Endothelial cell of umbilical vein (primary cell): ENCODE data around the gene CYP26A1. TPM values are rescaled to one million over a fixed set of nuclear protein-coding genes. Genes with fewer than 3 reads are reported as not detected.

Source experiments
- BruUV-seq: library from RNA; stranded (reverse); fragments of 400-500 nt; replicated peaks from 2 replicates; lab custom pipeline; 2021; lab: Mats Ljungman, UMichigan
- CTCF ChIA-PET: fragments of 300-600, 350-600 bp; sonication (Branson Sonifier 250); formaldehyde crosslinking; loops from one replicate; lab custom pipeline; 2021; ENCODE audit warnings: antibody characterized with exemption, inconsistent platforms; lab: Charles Lee
- POLR2A ChIA-PET: fragments of 300-600, 350-600 bp; sonication (Branson Sonifier 250); formaldehyde crosslinking; loops from one replicate; lab custom pipeline; 2021; ENCODE audit warnings: antibody characterized with exemption, inconsistent platforms; lab: Charles Lee
- DNase-seq: peaks from one replicate; pipeline ENCODE4 v3.0.0-alpha.2; 2011; ENCODE audit warnings: low read depth, low spot score
- FAIRE-seq: peaks from 2 replicates; lab custom pipeline; 2011; peaks lifted over from hg19 to GRCh38; lab: Jason Lieb, UNC
- H2AFZ ChIP-seq: 2 replicates; pipeline ENCODE4 v1.6.0; 2012; ENCODE audit warnings: low read depth, low read length, control low read depth, inconsistent platforms
- H3K27ac ChIP-seq: 2 replicates; pipeline ENCODE4 v1.5.1; 2011; ENCODE audit warnings: low read depth, mild to moderate bottlenecking, control low read depth, low read length, moderate library complexity; ENCODE audit not compliant: insufficient read depth
- H3K27me3 ChIP-seq, 2 experiments: 2 replicates each; pipeline versions ENCODE4 v1.6.0 to v1.6.1; 2011; ENCODE audit warnings: low read length in 2 of 2, mixed read lengths in 1 of 2; ENCODE audit not compliant: control insufficient read depth in 2 of 2, insufficient read depth in 2 of 2
- H3K36me3 ChIP-seq, 2 experiments: 2 replicates in 1 of 2; 3 replicates in 1 of 2; pipeline ENCODE4 v1.5.1; 2011; ENCODE audit warnings: low read length in 2 of 2, mild to moderate bottlenecking in 1 of 2, moderate library complexity in 1 of 2; ENCODE audit not compliant: control insufficient read depth in 2 of 2, insufficient read depth in 2 of 2; ENCODE audit errors: extremely low read depth in 1 of 2
- H3K4me1 ChIP-seq: 3 replicates; pipeline ENCODE4 v1.5.1; 2011; ENCODE audit warnings: mild to moderate bottlenecking, low read length; ENCODE audit not compliant: control insufficient read depth, insufficient read depth; ENCODE audit errors: extremely low read depth
- H3K4me2 ChIP-seq: 2 replicates; pipeline ENCODE4 v1.6.1; 2011; ENCODE audit warnings: low read length, control low read depth, mixed read lengths; ENCODE audit not compliant: insufficient read depth
- H3K4me3 ChIP-seq, 3 experiments: fragments of 200-600 bp in 1 of 3; sonication (generic), shearing (Covaris generic) in 1 of 3; replicated peaks in 1 of 3; 2 replicates each; pipeline ENCODE4 v1.5.1; 2011 to 2016; ENCODE audit warnings: control low read depth in 3 of 3, low read length in 3 of 3, mild to moderate bottlenecking in 2 of 3, inconsistent platforms in 1 of 3, low read depth in 1 of 3, moderate library complexity in 1 of 3; ENCODE audit not compliant: insufficient read depth in 1 of 3
- H3K79me2 ChIP-seq: 2 replicates; pipeline ENCODE4 v1.6.0; 2012; ENCODE audit warnings: low read length, inconsistent platforms; ENCODE audit not compliant: control insufficient read depth, insufficient read depth
- H3K9ac ChIP-seq: replicated peaks from 2 replicates; pipeline ENCODE3; 2011; ENCODE audit warnings: low read length, control low read depth; ENCODE audit not compliant: insufficient read depth; ENCODE audit errors: extremely low read depth
- H3K9me1 ChIP-seq: replicated peaks from 3 replicates; pipeline ENCODE4 v1.6.0; 2011; ENCODE audit warnings: mild to moderate bottlenecking, low read length; ENCODE audit not compliant: control insufficient read depth, insufficient read depth; ENCODE audit errors: extremely low read depth
- H3K9me3 ChIP-seq: replicated peaks from 2 replicates; pipeline ENCODE4 v1.5.1; 2012; ENCODE audit warnings: low read length, inconsistent platforms; ENCODE audit not compliant: control insufficient read depth, insufficient read depth
- H4K20me1 ChIP-seq: replicated peaks from 2 replicates; pipeline ENCODE3; 2011; ENCODE audit warnings: mild to moderate bottlenecking, low read length; ENCODE audit not compliant: control insufficient read depth, insufficient read depth; ENCODE audit errors: extremely low read depth
- EZH2 ChIP-seq: IDR thresholded peaks from 2 replicates; pipeline ENCODE4 v1.6.1; 2012; ENCODE audit warnings: borderline replicate concordance, low read depth, mild to moderate bottlenecking, moderate library complexity, low read length, inconsistent platforms; ENCODE audit not compliant: severe bottlenecking
- FOS ChIP-seq: IDR thresholded peaks from 2 replicates; pipeline ENCODE4 v1.6.1; 2011; ENCODE audit warnings: mild to moderate bottlenecking, low read length, moderate library complexity, borderline replicate concordance; ENCODE audit not compliant: insufficient read depth
- GATA2 ChIP-seq: IDR thresholded peaks from 2 replicates; pipeline ENCODE4 v1.7.0; 2011; ENCODE audit warnings: low read depth, mild to moderate bottlenecking, moderate library complexity, mixed read lengths, low read length; ENCODE audit not compliant: insufficient read length, insufficient read depth
- JUN ChIP-seq: IDR thresholded peaks from 2 replicates; pipeline ENCODE4 v1.6.1; 2011; ENCODE audit warnings: borderline replicate concordance, low read depth; ENCODE audit not compliant: insufficient read length, insufficient read depth
- MYC ChIP-seq: IDR thresholded peaks from one replicate; pipeline ENCODE4 v1.6.1; 2011; ENCODE audit warnings: mild to moderate bottlenecking, low read depth, low read length
- POLR2A ChIP-seq: IDR thresholded peaks from 2 replicates; pipeline ENCODE4 v1.6.1; 2012; ENCODE audit warnings: low read depth, mild to moderate bottlenecking, control low read depth, low read length
- POLR2AphosphoS5 ChIP-seq: IDR thresholded peaks from 2 replicates; pipeline ENCODE4 v1.6.1; 2012; ENCODE audit warnings: low read depth, mild to moderate bottlenecking, control low read depth, low read length, moderate library complexity; ENCODE audit not compliant: insufficient read depth
- dilution Hi-C: fragments of 300-500 bp; cut with MboI; formaldehyde crosslinking; loops from one replicate; pipeline ENCODE4 v1.15.0; 2019; ENCODE audit warnings: low sequenced_read_pairs; ENCODE audit not compliant: extremely low pct_ligation_motif_present
- intact Hi-C: fragments of 100-400 bp; cut with micrococcal nuclease; formaldehyde crosslinking; loops from one replicate; pipeline ENCODE4 v1.10.0; 2022
- polyA plus RNA-seq, 4 experiments: library from polyadenylated mRNA; depleted of rRNA in 3 of 4; stranded (reverse) in 3 of 4; unstranded in 1 of 4; fragments of >200 nt; gene quantifications; 2 replicates each; pipeline versions ENCODE4 v1.2.1 to v1.2.3, GENCODE V29; 2011 to 2012; ENCODE audit warnings: missing spikeins in 1 of 4
- total RNA-seq: library from RNA; stranded (reverse); gene quantifications from 2 replicates; pipeline ENCODE4 v1.2.3, GENCODE V29; 2021
- TF ChIP-seq, protein P1 (sequence below), 2 donors: IDR thresholded peaks; 1 replicate in 1 of 2; 2 replicates in 1 of 2; pipeline ENCODE4 v1.5.1; 2011; ENCODE audit warnings: low read length in 2 of 2, mild to moderate bottlenecking in 2 of 2, moderate library complexity in 2 of 2, control low read depth in 1 of 2, inconsistent platforms in 1 of 2, low read depth in 1 of 2; ENCODE audit not compliant: insufficient read depth in 1 of 2; ENCODE audit errors: extremely low read depth in 1 of 2
- TF ChIP-seq, protein P2 (sequence below): IDR thresholded peaks from 2 replicates; pipeline ENCODE4 v1.6.1; 2011; ENCODE audit not compliant: insufficient read depth, insufficient read length

CYP26A1 gene
- total and polyA plus RNA-seq, 2 donors (not counting 3 experiments of a cell fraction or from before 2014, with no cell fraction given), result 0.95 to 4.4 TPM

DNA sequence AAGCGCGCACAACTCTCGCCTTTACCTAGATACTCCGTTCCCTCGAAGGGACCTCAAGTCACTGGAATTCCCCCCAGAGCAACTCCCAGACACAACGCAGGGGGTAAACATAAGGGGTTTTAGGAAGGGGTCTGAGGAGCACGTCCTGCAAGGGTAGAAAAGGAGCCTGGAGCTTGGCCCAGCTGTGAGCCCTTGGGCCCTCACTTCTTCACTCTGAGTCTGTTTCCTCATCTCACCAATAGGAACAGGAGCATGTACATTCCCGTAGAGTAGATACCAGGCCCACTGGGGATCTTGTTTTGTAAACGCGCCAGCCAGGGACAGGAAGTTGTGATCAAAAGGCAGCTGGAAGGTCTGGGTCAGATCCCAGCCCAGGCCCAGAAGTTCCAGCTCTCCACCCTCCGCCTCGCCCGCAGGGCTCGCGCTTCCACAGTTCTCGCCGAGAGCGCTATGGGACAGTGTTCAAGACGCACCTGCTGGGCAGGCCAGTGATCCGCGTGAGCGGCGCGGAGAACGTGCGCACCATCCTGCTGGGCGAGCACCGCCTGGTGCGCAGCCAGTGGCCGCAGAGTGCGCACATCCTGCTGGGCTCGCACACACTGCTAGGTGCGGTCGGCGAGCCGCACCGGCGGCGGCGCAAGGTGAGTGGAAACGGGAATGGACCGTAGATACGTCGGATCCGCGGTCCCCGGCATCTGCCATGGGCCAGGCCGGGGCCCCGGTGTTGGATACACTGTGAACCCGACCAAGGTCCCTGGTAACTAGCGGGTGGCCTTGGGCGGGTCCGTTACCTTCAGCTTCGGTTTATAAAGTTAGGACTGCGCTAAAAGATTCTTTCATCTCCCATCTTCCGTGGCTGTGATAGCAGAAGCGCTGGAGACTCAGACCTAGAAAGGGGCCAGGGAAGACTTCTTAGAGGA lies 11.8 kb upstream of the CYP26A1 start:
- DNase-seq, result no peak
- ChIA-PET POLR2A (no interaction called here), CTCF (no interaction called here)
- Histone ChIP-seq H4K20me1 (no peaks in the 10 kb centered on the region), H3K27ac (no peak overlapping the region), H3K4me2 (peak overlapping the region; percentile 3), H3K9ac (no peak overlapping the region), H3K4me3 (no peak overlapping the region), H2AFZ (no peak overlapping the region), H3K9me1 (no peaks in the 10 kb centered on the region), H3K4me1 (peaks cover 4% of the 10 kb centered on the region), H3K27me3 (no peaks in the 10 kb centered on the region), H3K36me3 (peaks cover 9 to 43% of the 10 kb centered on the region in 2 experiments), H3K9me3 (no peaks in the 10 kb centered on the region), H3K79me2 (no peaks in the 10 kb centered on the region)
- no peak for FAIRE-seq
- no TSS peak for BruUV-seq
- intact Hi-C loops (loop anchor here (10.0 kb wide), 1 partner anchor 217 kb away; the partner anchor contains the start of gene EXOC6), dilution Hi-C loops (no loop called here)
- no peak for TF ChIP-seq GATA2
- no peak for TF ChIP-seq POLR2A
- no peak for TF ChIP-seq MYC
- TF ChIP-seq POLR2AphosphoS5, result peak; percentile 6
- TF ChIP-seq JUN, result no peak

DNA sequence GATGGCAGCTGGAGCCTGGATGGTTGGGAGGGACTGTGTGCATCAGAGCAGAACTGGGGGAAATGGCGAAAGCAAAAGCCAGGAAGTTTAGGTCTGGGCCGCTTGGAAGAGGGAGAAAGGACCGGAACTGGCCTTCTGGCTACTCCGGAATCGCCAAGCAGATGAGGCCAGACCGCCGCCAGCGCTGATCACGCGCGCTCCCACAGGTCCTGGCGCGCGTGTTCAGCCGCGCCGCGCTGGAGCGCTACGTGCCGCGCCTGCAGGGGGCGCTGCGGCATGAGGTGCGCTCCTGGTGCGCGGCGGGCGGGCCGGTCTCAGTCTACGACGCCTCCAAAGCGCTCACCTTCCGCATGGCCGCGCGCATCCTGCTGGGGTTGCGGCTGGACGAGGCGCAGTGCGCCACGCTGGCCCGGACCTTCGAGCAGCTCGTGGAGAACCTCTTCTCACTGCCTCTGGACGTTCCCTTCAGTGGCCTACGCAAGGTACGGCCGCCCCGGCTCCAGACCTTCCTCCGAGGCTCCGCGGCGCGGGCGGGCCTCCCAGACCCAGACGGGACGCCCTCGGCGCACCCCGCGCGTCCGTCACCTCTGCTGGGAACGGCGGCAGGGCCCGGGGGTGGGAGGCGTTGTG lies 11.1 kb upstream of the CYP26A1 start:
- peak; percentile 50 for FAIRE-seq
- H3K27me3 ChIP-seq, result no peaks in the 10 kb centered on the region
- dilution Hi-C loops (no loop called here), intact Hi-C loops (loop anchor here (10.0 kb wide), 1 partner anchor 218 kb away; the partner anchor contains the start of gene EXOC6)
- no peaks in the 10 kb centered on the region for H3K9me3 ChIP-seq
- H3K4me3 ChIP-seq, result no peak overlapping the region
- peaks cover 5 to 45% of the 10 kb centered on the region in 2 experiments for H3K36me3 ChIP-seq
- H3K27ac ChIP-seq, result no peak overlapping the region
- TF ChIP-seq GATA2 (no peak), MYC (no peak), POLR2A (no peak), JUN (no peak), EZH2 (peak; percentile 40), POLR2AphosphoS5 (peak; percentile 17), FOS (no peak)
- TF ChIP-seq, protein P1, sequence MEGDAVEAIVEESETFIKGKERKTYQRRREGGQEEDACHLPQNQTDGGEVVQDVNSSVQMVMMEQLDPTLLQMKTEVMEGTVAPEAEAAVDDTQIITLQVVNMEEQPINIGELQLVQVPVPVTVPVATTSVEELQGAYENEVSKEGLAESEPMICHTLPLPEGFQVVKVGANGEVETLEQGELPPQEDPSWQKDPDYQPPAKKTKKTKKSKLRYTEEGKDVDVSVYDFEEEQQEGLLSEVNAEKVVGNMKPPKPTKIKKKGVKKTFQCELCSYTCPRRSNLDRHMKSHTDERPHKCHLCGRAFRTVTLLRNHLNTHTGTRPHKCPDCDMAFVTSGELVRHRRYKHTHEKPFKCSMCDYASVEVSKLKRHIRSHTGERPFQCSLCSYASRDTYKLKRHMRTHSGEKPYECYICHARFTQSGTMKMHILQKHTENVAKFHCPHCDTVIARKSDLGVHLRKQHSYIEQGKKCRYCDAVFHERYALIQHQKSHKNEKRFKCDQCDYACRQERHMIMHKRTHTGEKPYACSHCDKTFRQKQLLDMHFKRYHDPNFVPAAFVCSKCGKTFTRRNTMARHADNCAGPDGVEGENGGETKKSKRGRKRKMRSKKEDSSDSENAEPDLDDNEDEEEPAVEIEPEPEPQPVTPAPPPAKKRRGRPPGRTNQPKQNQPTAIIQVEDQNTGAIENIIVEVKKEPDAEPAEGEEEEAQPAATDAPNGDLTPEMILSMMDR (IDR thresholded peaks at IDR 0.05; ENCODE audit: extremely low read depth in 1 of 2, insufficient read depth in 1 of 2, low read depth in 1 of 2, low read length in 2 of 2), result peak; percentile 56 to 67
- TF ChIP-seq, protein P2, sequence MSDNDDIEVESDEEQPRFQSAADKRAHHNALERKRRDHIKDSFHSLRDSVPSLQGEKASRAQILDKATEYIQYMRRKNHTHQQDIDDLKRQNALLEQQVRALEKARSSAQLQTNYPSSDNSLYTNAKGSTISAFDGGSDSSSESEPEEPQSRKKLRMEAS, result no peak
- no peaks in the 10 kb centered on the region for H3K9me1 ChIP-seq
- H3K9ac ChIP-seq, result no peak overlapping the region
- no peaks in the 10 kb centered on the region for H4K20me1 ChIP-seq
- H2AFZ ChIP-seq, result no peak overlapping the region
- no TSS peak for BruUV-seq
- peaks cover 4% of the 10 kb centered on the region for H3K4me1 ChIP-seq
- peak overlapping the region; percentile 3 for H3K4me2 ChIP-seq
- POLR2A ChIA-PET, result no interaction called here
- no peaks in the 10 kb centered on the region for H3K79me2 ChIP-seq
- DNase-seq, result no peak
- CTCF ChIA-PET, result no interaction called here
